ENCODE data around the gene PCDH1.
A peak's percentile ranks its signal among the peaks of the same experiment; 100 is the strongest.

PCDH1 gene

DNA sequence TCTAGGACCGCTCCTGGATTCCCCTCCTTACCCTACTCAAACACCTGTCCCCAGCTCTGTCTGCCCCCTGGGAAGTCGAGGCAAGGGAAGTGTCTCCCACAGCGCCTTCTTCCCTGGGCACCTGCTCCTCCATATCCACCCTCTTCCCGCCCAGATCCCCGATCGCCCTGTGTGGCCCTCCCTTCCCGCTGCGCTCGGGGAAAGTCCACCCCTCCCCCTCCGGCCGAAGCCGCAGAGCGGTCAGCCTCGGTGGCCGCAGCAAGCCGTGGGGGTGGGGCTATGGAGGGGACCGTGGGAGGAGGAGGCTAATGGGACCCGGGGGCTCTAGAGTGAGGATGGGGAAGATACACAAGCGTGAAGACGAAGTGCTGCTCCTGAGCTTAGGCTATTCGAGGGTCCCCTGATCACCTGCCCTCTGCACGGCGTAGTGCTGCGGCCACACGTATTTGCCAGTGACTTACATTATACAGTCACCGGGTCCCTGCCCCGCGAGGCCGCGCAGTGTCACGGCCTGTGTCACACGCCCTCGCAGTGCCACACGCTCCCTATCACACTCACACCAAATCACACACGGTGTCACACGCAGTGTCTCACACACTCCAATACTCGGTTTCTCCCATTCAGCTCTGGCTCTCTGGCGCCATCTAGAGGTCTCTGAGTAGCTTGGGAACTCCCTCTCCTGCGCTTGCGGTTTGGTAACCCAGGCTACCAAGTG is 658 bp upstream of the PCDH1 start:
- TF ChIP-seq ZFP30 (CRISPR knock-in tag; IDR thresholded peaks at IDR 0.05): no peak
- TF ChIP-seq ZNF8 (CRISPR knock-in tag; IDR thresholded peaks at IDR 0.05): no peak
- TF ChIP-seq OSR1 (CRISPR knock-in tag; IDR thresholded peaks at IDR 0.05): no peak
- TF ChIP-seq BACH2 (CRISPR knock-in tag; IDR thresholded peaks at IDR 0.05; ENCODE audit: borderline replicate concordance): no peak
- no peak for TF ChIP-seq TCF4 (CRISPR knock-in tag; IDR thresholded peaks at IDR 0.05; ENCODE audit: borderline replicate concordance)
- no peak for TF ChIP-seq ZC3H10 (CRISPR knock-in tag; IDR thresholded peaks at IDR 0.05)
- TF ChIP-seq ARNTL (CRISPR knock-in tag; IDR thresholded peaks at IDR 0.05; ENCODE audit: borderline replicate concordance, low read depth): no peak
- no peak for TF ChIP-seq ISL1 (CRISPR knock-in tag; IDR thresholded peaks at IDR 0.05)
- TF ChIP-seq ZNF70 (CRISPR knock-in tag; IDR thresholded peaks at IDR 0.05): no peak
- TF ChIP-seq, protein P1, sequence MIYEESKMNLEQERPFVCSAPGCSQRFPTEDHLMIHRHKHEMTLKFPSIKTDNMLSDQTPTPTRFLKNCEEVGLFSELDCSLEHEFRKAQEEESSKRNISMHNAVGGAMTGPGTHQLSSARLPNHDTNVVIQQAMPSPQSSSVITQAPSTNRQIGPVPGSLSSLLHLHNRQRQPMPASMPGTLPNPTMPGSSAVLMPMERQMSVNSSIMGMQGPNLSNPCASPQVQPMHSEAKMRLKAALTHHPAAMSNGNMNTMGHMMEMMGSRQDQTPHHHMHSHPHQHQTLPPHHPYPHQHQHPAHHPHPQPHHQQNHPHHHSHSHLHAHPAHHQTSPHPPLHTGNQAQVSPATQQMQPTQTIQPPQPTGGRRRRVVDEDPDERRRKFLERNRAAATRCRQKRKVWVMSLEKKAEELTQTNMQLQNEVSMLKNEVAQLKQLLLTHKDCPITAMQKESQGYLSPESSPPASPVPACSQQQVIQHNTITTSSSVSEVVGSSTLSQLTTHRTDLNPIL (CRISPR knock-in tag; IDR thresholded peaks at IDR 0.05; ENCODE audit: low read depth): no peak
- no peak for TF ChIP-seq CSRNP3 (CRISPR knock-in tag; IDR thresholded peaks at IDR 0.05)
- TF ChIP-seq PPARA (CRISPR knock-in tag; IDR thresholded peaks at IDR 0.05; ENCODE audit: borderline replicate concordance): no peak
- no peak for TF ChIP-seq POU6F1 (CRISPR knock-in tag; IDR thresholded peaks at IDR 0.05; ENCODE audit: borderline replicate concordance, low read depth)
- TF ChIP-seq RARB (CRISPR knock-in tag; IDR thresholded peaks at IDR 0.05): no peak
- no peak for TF ChIP-seq ZFP3 (CRISPR knock-in tag; IDR thresholded peaks at IDR 0.05)
- TF ChIP-seq ESRRG (CRISPR knock-in tag; IDR thresholded peaks at IDR 0.05): no peak
- no peak for TF ChIP-seq CSDC2 (CRISPR knock-in tag; IDR thresholded peaks at IDR 0.05)
- TF ChIP-seq GLIS3 (CRISPR knock-in tag; IDR thresholded peaks at IDR 0.05): no peak
- no peak for TF ChIP-seq ZNF565 (CRISPR knock-in tag; conservative IDR thresholded peaks at IDR 0.05; ENCODE audit: low read depth)
- ATAC-seq: peak; percentile 92

DNA sequence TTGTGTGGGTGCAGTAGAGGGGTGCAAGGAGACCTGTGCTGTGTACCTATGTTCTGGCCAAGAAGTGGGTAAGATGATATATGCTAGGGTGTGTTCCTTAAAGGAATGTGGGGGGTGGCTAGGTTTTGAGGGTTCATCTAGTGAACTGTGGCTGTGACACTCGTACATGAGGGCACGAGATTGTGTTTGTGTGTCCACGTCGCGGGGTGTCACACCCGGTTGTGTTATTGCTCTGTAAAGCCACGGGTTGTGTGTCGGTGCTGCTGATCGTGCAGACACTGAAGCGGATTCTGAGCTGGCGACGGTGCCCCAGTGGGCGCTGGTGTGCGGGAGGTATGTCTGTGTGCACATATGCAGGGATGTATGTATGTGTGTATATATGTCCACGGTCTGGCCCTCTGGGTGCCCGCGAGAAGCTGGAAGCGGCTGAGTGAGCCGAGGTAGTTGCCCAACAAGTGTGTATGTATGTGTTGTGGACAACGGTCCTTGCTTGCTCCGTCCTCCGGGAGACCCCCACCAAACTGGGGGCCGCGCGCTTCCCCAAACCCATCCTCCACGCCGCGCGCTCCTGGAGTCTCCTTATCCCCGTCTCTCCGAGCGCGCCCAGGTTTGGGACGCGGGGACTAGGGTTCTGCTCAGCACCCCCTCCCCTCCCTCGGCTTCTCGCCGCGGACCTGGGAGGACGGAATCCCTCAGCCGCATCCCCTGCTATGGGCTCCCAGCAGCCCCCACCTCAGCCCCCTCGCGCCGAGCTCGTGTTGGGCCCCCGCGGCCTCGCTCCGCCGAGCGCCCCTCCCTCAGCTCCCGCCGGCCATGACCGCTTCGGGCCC is 639 bp downstream of the PCDH1 start:
- no peak for ATAC-seq
- TF ChIP-seq ZNF70 (CRISPR knock-in tag; IDR thresholded peaks at IDR 0.05) (no peak), TOX (CRISPR knock-in tag; IDR thresholded peaks at IDR 0.05; ENCODE audit: borderline replicate concordance) (no peak), PATZ1 (CRISPR knock-in tag; IDR thresholded peaks at IDR 0.05; ENCODE audit: borderline replicate concordance) (no peak), POU6F1 (CRISPR knock-in tag; IDR thresholded peaks at IDR 0.05; ENCODE audit: borderline replicate concordance, low read depth) (no peak), SNAI2 (CRISPR knock-in tag; IDR thresholded peaks at IDR 0.05) (no peak), ESRRG (CRISPR knock-in tag; IDR thresholded peaks at IDR 0.05) (no peak), PPARA (CRISPR knock-in tag; IDR thresholded peaks at IDR 0.05; ENCODE audit: borderline replicate concordance) (no peak), CSDC2 (CRISPR knock-in tag; IDR thresholded peaks at IDR 0.05) (no peak), CSRNP3 (CRISPR knock-in tag; IDR thresholded peaks at IDR 0.05) (no peak), GLIS3 (CRISPR knock-in tag; IDR thresholded peaks at IDR 0.05) (no peak), TCF4 (CRISPR knock-in tag; IDR thresholded peaks at IDR 0.05; ENCODE audit: borderline replicate concordance) (no peak), ARNTL (CRISPR knock-in tag; IDR thresholded peaks at IDR 0.05; ENCODE audit: borderline replicate concordance, low read depth) (no peak), ZNF565 (CRISPR knock-in tag; conservative IDR thresholded peaks at IDR 0.05; ENCODE audit: low read depth) (no peak), ZFP30 (CRISPR knock-in tag; IDR thresholded peaks at IDR 0.05) (no peak), OSR1 (CRISPR knock-in tag; IDR thresholded peaks at IDR 0.05) (no peak)
- TF ChIP-seq, protein P2, sequence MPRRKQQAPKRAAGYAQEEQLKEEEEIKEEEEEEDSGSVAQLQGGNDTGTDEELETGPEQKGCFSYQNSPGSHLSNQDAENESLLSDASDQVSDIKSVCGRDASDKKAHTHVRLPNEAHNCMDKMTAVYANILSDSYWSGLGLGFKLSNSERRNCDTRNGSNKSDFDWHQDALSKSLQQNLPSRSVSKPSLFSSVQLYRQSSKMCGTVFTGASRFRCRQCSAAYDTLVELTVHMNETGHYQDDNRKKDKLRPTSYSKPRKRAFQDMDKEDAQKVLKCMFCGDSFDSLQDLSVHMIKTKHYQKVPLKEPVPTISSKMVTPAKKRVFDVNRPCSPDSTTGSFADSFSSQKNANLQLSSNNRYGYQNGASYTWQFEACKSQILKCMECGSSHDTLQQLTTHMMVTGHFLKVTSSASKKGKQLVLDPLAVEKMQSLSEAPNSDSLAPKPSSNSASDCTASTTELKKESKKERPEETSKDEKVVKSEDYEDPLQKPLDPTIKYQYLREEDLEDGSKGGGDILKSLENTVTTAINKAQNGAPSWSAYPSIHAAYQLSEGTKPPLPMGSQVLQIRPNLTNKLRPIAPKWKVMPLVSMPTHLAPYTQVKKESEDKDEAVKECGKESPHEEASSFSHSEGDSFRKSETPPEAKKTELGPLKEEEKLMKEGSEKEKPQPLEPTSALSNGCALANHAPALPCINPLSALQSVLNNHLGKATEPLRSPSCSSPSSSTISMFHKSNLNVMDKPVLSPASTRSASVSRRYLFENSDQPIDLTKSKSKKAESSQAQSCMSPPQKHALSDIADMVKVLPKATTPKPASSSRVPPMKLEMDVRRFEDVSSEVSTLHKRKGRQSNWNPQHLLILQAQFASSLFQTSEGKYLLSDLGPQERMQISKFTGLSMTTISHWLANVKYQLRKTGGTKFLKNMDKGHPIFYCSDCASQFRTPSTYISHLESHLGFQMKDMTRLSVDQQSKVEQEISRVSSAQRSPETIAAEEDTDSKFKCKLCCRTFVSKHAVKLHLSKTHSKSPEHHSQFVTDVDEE (CRISPR knock-in tag; IDR thresholded peaks at IDR 0.05): no peak
- TF ChIP-seq, protein P1 (CRISPR knock-in tag; IDR thresholded peaks at IDR 0.05; ENCODE audit: low read depth): no peak

Data from SK-N-SH treated with all-trans-retinoic acid at 6 μM for 48 hours (cell line).